NAMALWA (cell line): ENCODE measurements around the gene SETMAR.
"Not testable (repeated sequence)": the region's sequence is repeated elsewhere in the genome, so short reads cannot be mapped to it uniquely, and the experiment has no call there.

Experiments
- DNase-seq: peaks from one replicate; pipeline ENCODE4 v3.0.0-alpha.2; 2015; ENCODE audit warnings: low spot score

Gene SETMAR

GRCh38 chr3:4313606-4314293, 10.6 kb downstream of the SETMAR start:
- no peak for DNase-seq

GRCh38 chr3:4314688-4315087, 11.5 kb downstream of the SETMAR start:
- DNase-seq, result peak; percentile 33

GRCh38 chr3:4320096-4320911, 17.1 kb downstream of the SETMAR start:
- DNase-seq, result no peak

DNA sequence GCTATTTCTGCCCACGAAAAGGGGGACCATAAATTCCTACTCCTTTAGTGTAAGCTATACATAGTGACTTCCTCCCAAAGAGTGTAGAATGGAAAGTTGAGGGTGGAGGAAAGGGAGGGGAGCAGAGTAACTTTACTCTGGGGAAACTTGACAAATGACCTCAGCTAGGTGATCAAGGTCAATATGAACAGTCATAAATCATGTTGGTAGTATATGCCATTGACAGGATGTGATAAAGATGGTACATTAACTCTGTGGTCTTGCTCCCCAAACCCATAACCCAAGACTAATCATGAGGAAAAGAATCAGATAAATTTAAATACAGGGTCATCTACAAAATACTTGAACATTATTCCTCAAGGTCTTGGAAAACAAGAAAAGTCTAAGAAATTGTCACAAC, 18.6 kb downstream of the SETMAR start:
- DNase-seq, result no peak

DNA sequence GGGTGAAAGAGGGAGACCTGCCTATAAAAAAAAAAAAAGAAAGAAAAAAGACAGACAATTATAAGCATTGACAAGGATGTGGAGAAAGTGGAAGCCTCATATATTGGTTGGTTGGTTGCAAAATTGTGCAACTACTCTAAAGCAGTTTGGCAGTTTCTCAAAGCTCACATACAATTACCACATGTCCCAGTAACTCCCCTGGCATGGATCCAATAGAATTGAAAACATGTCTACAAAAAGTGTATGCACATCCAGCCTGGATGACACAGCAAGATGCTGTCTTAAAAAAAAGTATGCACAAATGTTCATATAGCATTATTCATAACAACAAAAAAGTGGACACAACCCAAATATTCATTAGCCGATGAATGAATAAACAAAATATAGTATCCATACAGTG, 19.5 kb downstream of the SETMAR start:
- DNase-seq, result no peak

- no peak for DNase-seq
Measured at GRCh38 chr3:4323246-4324027, 20.3 kb downstream of the SETMAR start.

DNA sequence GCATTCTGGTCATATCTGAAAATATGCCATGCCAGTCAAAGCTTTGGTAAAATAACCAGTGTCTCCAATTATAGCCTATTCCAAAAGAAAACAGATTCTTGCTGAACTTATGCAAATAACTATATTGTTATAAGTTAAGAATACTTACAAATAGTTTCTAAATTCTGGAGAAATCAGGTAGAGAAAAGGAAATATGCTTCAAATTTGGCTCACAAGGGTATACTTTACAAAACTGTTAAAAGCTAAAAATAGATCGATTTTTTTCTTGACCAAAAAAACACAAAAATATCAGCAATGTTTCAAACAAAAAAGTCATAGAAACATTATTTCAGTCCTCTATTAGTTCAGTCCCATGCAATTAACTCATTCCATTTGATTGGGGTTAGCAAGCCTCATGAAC, 23.7 kb downstream of the SETMAR start:
- no peak for DNase-seq

DNA sequence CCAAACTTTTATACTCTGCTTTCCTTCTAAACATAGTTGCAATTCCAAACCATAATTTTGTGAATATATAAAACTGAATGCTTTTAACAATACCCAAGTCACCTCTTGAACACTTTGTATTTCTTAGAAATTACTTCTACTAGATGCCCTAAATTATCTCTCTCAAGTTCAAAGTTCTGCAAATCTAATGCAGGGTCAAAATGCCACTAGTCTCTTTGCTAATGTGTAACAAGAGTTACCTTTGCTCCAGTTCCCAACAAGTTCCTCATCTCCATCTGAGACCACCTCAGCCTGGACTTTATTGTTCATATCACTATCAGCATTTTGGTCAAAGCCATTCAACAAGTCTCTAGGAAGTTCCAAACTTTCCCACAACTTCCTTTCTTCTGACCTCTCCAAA, 26.6 kb downstream of the SETMAR start:
- not testable (repeated sequence) for DNase-seq

- no peak for DNase-seq
Measured at GRCh38 chr3:4332111-4332510, 28.9 kb downstream of the SETMAR start.

DNA sequence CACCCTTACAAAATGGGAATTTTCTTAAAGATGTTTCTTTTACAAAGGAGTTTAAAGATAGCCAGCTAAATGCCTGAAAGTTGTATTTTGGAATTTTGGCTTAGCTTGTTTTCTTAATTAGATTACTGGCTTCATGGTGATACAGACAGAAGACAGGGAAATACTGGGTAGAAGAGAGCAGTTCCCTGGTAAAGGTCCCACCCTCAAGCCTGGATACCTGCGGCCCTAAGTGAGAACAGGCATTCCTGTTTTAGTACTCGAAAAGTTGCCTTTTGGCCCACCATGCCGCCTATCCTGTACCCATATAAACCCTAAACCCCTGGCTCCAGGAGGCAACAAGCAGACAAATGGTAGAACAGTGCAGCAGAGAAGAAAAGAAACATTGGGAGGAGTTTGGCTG, 29.4 kb downstream of the SETMAR start:
- DNase-seq, result no peak

DNA sequence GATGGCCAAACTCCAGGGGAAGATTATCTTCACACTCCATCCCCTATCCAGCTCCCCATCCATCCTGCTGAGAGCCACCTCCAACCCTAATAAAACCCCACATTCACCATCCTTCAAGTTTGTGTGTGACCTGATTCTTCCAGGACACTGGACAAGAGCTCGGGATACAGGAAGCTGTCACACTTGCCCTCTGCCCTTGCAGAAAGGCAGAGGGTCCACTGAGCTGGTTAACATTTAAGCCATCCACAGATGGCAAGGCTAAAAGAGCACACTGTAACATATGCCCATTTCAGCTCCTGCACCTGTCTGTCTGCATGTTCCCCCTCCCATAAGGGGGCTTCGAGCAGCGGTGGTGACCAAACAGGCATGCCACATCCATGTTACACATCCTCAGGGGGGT, 29.8 kb downstream of the SETMAR start:
- DNase-seq, result no peak

DNA sequence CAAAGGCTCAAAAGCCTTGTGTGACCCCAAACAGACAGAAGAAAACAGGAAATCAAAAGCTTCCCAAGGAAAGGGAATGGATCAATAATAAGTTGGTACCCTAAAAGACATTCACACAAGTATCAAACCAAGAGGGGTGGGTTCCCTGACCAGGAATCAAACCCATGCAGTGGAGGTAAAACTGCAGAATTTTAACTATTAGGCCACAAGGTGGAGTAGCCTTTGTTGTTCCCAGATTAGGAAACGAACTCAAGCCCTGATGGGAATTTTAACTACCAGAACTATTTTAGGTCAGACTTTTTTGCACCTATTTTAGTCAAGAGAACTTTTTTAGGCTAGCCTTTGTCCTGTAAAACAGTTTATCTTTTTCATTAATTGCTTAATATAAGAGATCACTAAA, 31.4 kb downstream of the SETMAR start:
- no peak for DNase-seq

GRCh38 chr3:4335840-4336562, 32.8 kb downstream of the SETMAR start:
- no peak for DNase-seq

- no peak for DNase-seq
Measured at GRCh38 chr3:4336850-4337546, 33.8 kb downstream of the SETMAR start.

- no peak for DNase-seq
Measured at GRCh38 chr3:4338751-4339150, 35.6 kb downstream of the SETMAR start.

DNA sequence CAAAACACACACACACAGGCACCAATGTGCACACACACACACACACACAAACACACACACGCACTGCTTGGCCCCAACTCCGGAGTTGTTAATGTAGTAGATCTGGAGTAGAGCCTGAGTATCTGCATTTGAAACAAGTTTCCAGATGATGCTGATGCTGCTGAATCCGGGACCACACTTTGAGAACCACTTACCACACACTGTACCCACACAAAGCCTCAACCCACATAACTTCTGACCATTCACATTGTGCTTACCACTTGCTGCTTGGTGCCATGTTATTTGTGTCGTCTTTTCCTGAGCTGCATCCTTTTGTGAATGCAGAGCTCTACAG, 36.9 kb downstream of the SETMAR start:
- DNase-seq, result no peak

DNA sequence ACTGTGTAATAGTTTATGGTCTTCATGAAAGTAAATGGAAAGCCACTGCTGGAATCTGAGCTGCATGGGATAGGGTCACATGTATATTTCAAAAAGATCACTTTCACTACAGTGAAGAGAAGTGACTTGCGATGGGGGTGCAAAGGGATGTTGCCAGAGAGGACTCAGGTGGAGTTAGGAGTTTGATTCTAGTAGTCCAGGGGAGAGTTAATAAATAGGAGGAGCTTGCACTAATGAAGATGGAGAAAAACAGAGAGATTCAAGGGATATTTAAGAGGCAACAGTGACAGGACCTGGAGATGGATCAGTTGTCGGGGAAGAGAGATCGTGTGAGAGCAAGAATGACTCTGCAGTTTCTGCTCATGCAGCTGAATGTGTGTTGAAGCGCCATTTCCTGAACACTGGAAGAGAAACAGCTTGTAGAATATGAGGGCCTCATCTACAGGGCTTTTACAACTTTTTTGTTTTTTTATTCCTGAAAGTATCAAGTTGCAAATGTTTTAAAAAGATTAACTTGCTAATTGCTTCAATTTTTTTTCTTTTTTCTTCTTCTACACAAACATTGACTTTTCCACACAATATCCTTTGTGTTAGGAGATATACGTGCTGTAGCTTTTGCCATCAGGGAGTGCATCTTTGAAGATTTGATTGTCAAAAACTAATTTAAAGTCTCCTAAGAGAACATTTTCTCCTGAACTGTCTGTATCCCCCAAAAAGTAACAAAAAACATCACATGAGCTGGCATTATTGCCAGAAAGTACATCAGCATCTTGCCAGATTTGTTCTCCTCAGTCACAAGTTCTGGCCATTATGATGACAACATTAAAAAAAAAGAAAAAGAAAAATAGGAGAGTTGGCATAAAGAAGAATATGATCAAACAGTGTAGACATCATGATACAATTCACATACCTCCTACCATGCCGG, 37.5 kb downstream of the SETMAR start:
- no peak for DNase-seq

GRCh38 chr3:4341336-4341675, 38.1 kb downstream of the SETMAR start:
- DNase-seq, result no peak

- DNase-seq, result no peak
Measured at GRCh38 chr3:4343258-4343657, 40.1 kb downstream of the SETMAR start.

DNA sequence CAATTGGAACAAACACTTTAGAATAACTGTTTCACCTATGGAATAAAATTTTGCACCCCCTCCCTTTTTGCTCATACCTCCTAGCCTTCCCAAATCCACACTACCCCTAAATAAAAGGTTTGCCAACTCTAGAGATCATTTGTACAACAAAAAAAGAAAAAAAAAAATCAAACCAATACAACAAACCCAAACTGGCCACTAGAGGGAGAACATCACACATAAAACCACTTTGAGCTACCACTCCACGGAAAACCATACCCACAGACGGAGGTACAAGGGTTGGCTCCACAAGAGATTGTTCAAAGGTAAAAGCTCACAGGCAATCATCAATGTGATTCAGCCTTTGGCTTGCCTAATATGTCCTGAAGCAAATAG, 47.6 kb downstream of the SETMAR start:
- peak; percentile 79 for DNase-seq
